IMR-90 (cell line): ENCODE results near the gene RBM39. TPM values are rescaled to one million over a fixed set of nuclear protein-coding genes. Genes with fewer than 3 reads are reported as not detected.

Experiments used
- ATAC-seq: fragments of 200-7000 bp; cut with Tn5 transposase; 2 replicates; pipeline ENCODE4 v1.9.1; 2020; ENCODE audit warnings: low read depth, mild to moderate bottlenecking, moderate library complexity
- BruUV-seq: library from RNA; stranded (reverse); fragments of 400-500 nt; replicated peaks from 2 replicates; lab custom pipeline; 2021; lab: Mats Ljungman, UMichigan
- CTCF ChIA-PET: fragments of 300-600 bp; formaldehyde crosslinking; extraction: SDS; loops from one replicate; lab custom pipeline; 2021; ENCODE audit warnings: antibody characterized with exemption; lab: Yijun Ruan, JAX
- POLR2A ChIA-PET: fragments of 300-600 bp; sonication (Branson Sonifier 250); formaldehyde crosslinking; loops from one replicate; lab custom pipeline; 2022; ENCODE audit warnings: antibody characterized with exemption; ENCODE audit not compliant: unreplicated experiment; lab: Charles Lee
- DNase-seq: peaks from one replicate; pipeline ENCODE4 v3.0.0; 2013
- H2AFZ ChIP-seq: replicated peaks from 2 replicates; pipeline ENCODE3; 2013; ENCODE audit warnings: low read length, mild to moderate bottlenecking; ENCODE audit not compliant: poor library complexity
- H2AK5ac ChIP-seq: 2 replicates; pipeline ENCODE4 v1.6.1; 2013; ENCODE audit warnings: low read depth, low read length, inconsistent platforms
- H2AK9ac ChIP-seq: replicated peaks from 2 replicates; pipeline ENCODE3; 2013; ENCODE audit warnings: mild to moderate bottlenecking, low read depth, low read length, moderate library complexity; ENCODE audit not compliant: poor library complexity
- H2BK120ac ChIP-seq: 2 replicates; pipeline ENCODE4 v1.6.1; 2013; ENCODE audit warnings: low read depth, low read length, inconsistent platforms
- H2BK15ac ChIP-seq: 3 replicates; pipeline ENCODE4 v1.6.1; 2013; ENCODE audit warnings: low read depth, low read length, inconsistent platforms
- H2BK20ac ChIP-seq: 2 replicates; pipeline ENCODE4 v1.6.1; 2013; ENCODE audit warnings: low read depth, mild to moderate bottlenecking, inconsistent platforms, low read length, moderate library complexity
- H2BK5ac ChIP-seq: 2 replicates; pipeline ENCODE4 v1.6.1; 2013; ENCODE audit warnings: mild to moderate bottlenecking, low read depth, low read length, inconsistent platforms; ENCODE audit not compliant: poor library complexity, severe bottlenecking
- H3K14ac ChIP-seq: replicated peaks from 2 replicates; pipeline ENCODE4 v1.6.1; 2013; ENCODE audit warnings: low read depth, low read length, inconsistent platforms
- H3K18ac ChIP-seq: 2 replicates; pipeline ENCODE4 v1.6.1; 2013; ENCODE audit warnings: low read depth, low read length, control low read depth
- H3K23ac ChIP-seq: 2 replicates; pipeline ENCODE4 v1.6.1; 2013; ENCODE audit warnings: low read depth, low read length, inconsistent platforms
- H3K27ac ChIP-seq: 2 replicates; pipeline ENCODE4 v1.5.1; 2013; ENCODE audit warnings: mild to moderate bottlenecking, control low read depth, low read length; ENCODE audit not compliant: insufficient read depth
- H3K27me3 ChIP-seq: 2 replicates; pipeline ENCODE4 v1.6.1; 2013; ENCODE audit warnings: low read length; ENCODE audit not compliant: control insufficient read depth, insufficient read depth
- H3K36me3 ChIP-seq: 2 replicates; pipeline ENCODE4 v1.6.1; 2013; ENCODE audit warnings: low read length, mixed read lengths; ENCODE audit not compliant: control insufficient read depth, insufficient read depth
- H3K4ac ChIP-seq: 2 replicates; pipeline ENCODE4 v1.6.1; 2013; ENCODE audit warnings: low read depth, low read length, inconsistent platforms
- H3K4me1 ChIP-seq: 2 replicates; pipeline ENCODE4 v1.6.1; 2013; ENCODE audit warnings: low read length, mixed read lengths; ENCODE audit not compliant: control insufficient read depth, insufficient read depth
- H3K4me2 ChIP-seq: 2 replicates; pipeline ENCODE4 v1.6.1; 2013; ENCODE audit warnings: low read depth, mild to moderate bottlenecking, control low read depth, low read length, moderate library complexity
- H3K4me3 ChIP-seq: 2 replicates; pipeline ENCODE4 v1.5.1; 2013; ENCODE audit warnings: low read depth, mild to moderate bottlenecking, control low read depth, low read length, moderate library complexity; ENCODE audit not compliant: insufficient read depth
- H3K56ac ChIP-seq: 2 replicates; pipeline ENCODE4 v1.6.1; 2013; ENCODE audit warnings: low read length, inconsistent platforms; ENCODE audit not compliant: insufficient read depth; ENCODE audit errors: extremely low read depth
- H3K79me1 ChIP-seq, 2 experiments: 2 replicates each; pipeline ENCODE4 v1.6.1; 2013; ENCODE audit warnings: low read length in 2 of 2, inconsistent platforms in 1 of 2, low read depth in 1 of 2
- H3K9ac ChIP-seq: 2 replicates; pipeline ENCODE4 v1.6.1; 2013; ENCODE audit warnings: low read depth, low read length, control low read depth
- H3K9me1 ChIP-seq: 2 replicates; pipeline ENCODE4 v1.6.1; 2013; ENCODE audit warnings: low read length, inconsistent platforms; ENCODE audit not compliant: insufficient read depth
- H3K9me3 ChIP-seq: 2 replicates; pipeline ENCODE4 v1.6.1; 2013; ENCODE audit warnings: low read length; ENCODE audit not compliant: control insufficient read depth, insufficient read depth
- H4K20me1 ChIP-seq: 2 replicates; pipeline ENCODE4 v1.6.1; 2013; ENCODE audit warnings: low read length, inconsistent platforms; ENCODE audit not compliant: insufficient read depth
- H4K5ac ChIP-seq: 2 replicates; pipeline ENCODE4 v1.6.1; 2013; ENCODE audit warnings: mild to moderate bottlenecking, low read depth, low read length, control low read depth
- H4K8ac ChIP-seq, 2 experiments: 2 replicates each; pipeline ENCODE4 v1.6.1; 2013; ENCODE audit warnings: low read depth in 2 of 2, low read length in 2 of 2, control low read depth in 1 of 2, inconsistent platforms in 1 of 2
- H4K91ac ChIP-seq: 2 replicates; pipeline ENCODE4 v1.6.1; 2013; ENCODE audit warnings: low read depth, low read length, inconsistent platforms; ENCODE audit not compliant: insufficient read depth
- BHLHE40 ChIP-seq: fragments of 150-350 bp; IDR thresholded peaks from 2 replicates; pipeline ENCODE4 v1.6.1; 2016; ENCODE audit warnings: mild to moderate bottlenecking, low read depth, low read length
- CEBPB ChIP-seq: IDR thresholded peaks from 2 replicates; pipeline ENCODE4 v1.6.1; 2012; ENCODE audit warnings: low read depth, low read length, improper control_type of control experiment
- CHD1 ChIP-seq: IDR thresholded peaks from 2 replicates; pipeline ENCODE4 v1.6.1; 2012; ENCODE audit warnings: low read depth, low read length, improper control_type of control experiment
- CTCF ChIP-seq: conservative IDR thresholded peaks from 2 replicates; pipeline ENCODE4 v1.5.1; 2012; ENCODE audit warnings: mild to moderate bottlenecking, low read depth, low read length, improper control_type of control experiment
- ELK1 ChIP-seq: fragments of 150-350 bp; IDR thresholded peaks from 2 replicates; pipeline ENCODE4 v1.6.1; 2016; ENCODE audit warnings: low read depth, mild to moderate bottlenecking, low read length, moderate library complexity, borderline replicate concordance
- FOS ChIP-seq: fragments of 150-350 bp; IDR thresholded peaks from 2 replicates; pipeline ENCODE4 v1.6.1; 2016; ENCODE audit warnings: low read depth, low read length
- MAFK ChIP-seq: IDR thresholded peaks from 2 replicates; pipeline ENCODE4 v1.6.1; 2012; ENCODE audit warnings: low read depth, low read length, improper control_type of control experiment
- MAZ ChIP-seq: IDR thresholded peaks from 2 replicates; pipeline ENCODE4 v1.6.1; 2012; ENCODE audit warnings: low read depth, mild to moderate bottlenecking, low read length, improper control_type of control experiment, moderate library complexity, borderline replicate concordance
- NFE2L2 ChIP-seq: fragments of 150-350 bp; IDR thresholded peaks from 2 replicates; pipeline ENCODE4 v1.6.1; 2016; ENCODE audit warnings: low read depth, mild to moderate bottlenecking, low read length
- POLR2A ChIP-seq: IDR thresholded peaks from 2 replicates; pipeline ENCODE4 v1.6.1; 2012; ENCODE audit warnings: mild to moderate bottlenecking, low read depth, low read length
- RAD21 ChIP-seq: IDR thresholded peaks from 2 replicates; pipeline ENCODE4 v1.6.1; 2012; ENCODE audit warnings: low read length, improper control_type of control experiment
- RCOR1 ChIP-seq: IDR thresholded peaks from 2 replicates; pipeline ENCODE4 v1.6.1; 2012; ENCODE audit warnings: mild to moderate bottlenecking, low read length, improper control_type of control experiment; ENCODE audit not compliant: insufficient replicate concordance
- RFX5 ChIP-seq: IDR thresholded peaks from 2 replicates; pipeline ENCODE4 v1.8.0; 2012; ENCODE audit warnings: low read depth, mild to moderate bottlenecking, low read length, moderate library complexity
- SMC3 ChIP-seq: fragments of 150-350 bp; IDR thresholded peaks from 2 replicates; pipeline ENCODE4 v1.6.1; 2016; ENCODE audit warnings: low read depth, mild to moderate bottlenecking, antibody characterized with exemption, low read length, moderate library complexity
- USF2 ChIP-seq: fragments of 150-350 bp; IDR thresholded peaks from 2 replicates; pipeline ENCODE4 v1.6.1; 2017; ENCODE audit warnings: mild to moderate bottlenecking, antibody characterized with exemption, low read length, low read depth
- WGBS, 2 experiments: methylation state at CpG; one replicate each; pipeline versions ENCODE4 v1.1.5 to v1.1.7; 2013; ENCODE audit warnings: missing lambda C conversion rate in 2 of 2; ENCODE audit not compliant: insufficient read length in 1 of 2; ENCODE audit errors: extremely low coverage in 2 of 2; 5-methylcytosine and 5-hydroxymethylcytosine counted together
- dilution Hi-C: fragments of 300-500 bp; cut with HindIII; formaldehyde crosslinking; loops from one replicate; pipeline ENCODE4 v1.14.3; 2018; ENCODE audit warnings: low sequenced_read_pairs; ENCODE audit not compliant: unreplicated experiment
- in situ Hi-C: fragments of 300-500 bp; cut with MboI; formaldehyde crosslinking; loops from 3 replicates; pipeline ENCODE4 v1.14.3; 2019; ENCODE audit warnings: low sequenced_read_pairs, inconsistent platforms, mixed read lengths
- intact Hi-C: fragments of 100-400 bp; cut with micrococcal nuclease; formaldehyde crosslinking; loops from 2 replicates; pipeline ENCODE4 v1.10.0; 2022
- polyA plus RNA-seq, 3 experiments: library from polyadenylated mRNA; depleted of rRNA; stranded (reverse); fragments of >200 nt; gene quantifications; 2 replicates each; pipeline ENCODE4 v1.2.3, GENCODE V29; 2012; ENCODE audit warnings: low replicate concordance in 1 of 3
- total RNA-seq: library from RNA; depleted of rRNA; stranded (reverse); fragments of >200 nt; gene quantifications from 2 replicates; pipeline ENCODE4 v1.2.3, GENCODE V29; 2012

Gene RBM39
- total and polyA plus RNA-seq, 2 of the 4 experiments (the other 2 are of a cell fraction) = 106 to 166 TPM

- no peak overlapping the region for H3K18ac ChIP-seq
- H3K36me3 ChIP-seq = peaks cover 71% of the 10 kb centered on the region
- dilution Hi-C loops (no loop called here), intact Hi-C loops (no loop called here), in situ Hi-C loops (no loop called here)
- H3K4ac ChIP-seq = no peak overlapping the region
- no peaks in the 10 kb centered on the region for H3K9me3 ChIP-seq
- DNase-seq = no peak
- no CpG with 5 or more reads among the region's 2 CpGs for WGBS, 2 experiments
- CTCF ChIA-PET = interaction anchor here (1.1 kb wide), 1 partner anchor 154 kb away, joined by 3 read pairs; no protein-coding TSS in a partner anchor
- POLR2A ChIA-PET = interaction anchor here (1.0 kb wide), 1 partner anchor 10 kb away, joined by 3 read pairs; no protein-coding TSS in a partner anchor
- peaks cover 3 to 33% of the 10 kb centered on the region in 2 experiments; a peak in 3 of 4 replicates for H3K79me1 ChIP-seq
- H2BK15ac ChIP-seq = no peak overlapping the region
- H3K27ac ChIP-seq = no peak overlapping the region
- no peak overlapping the region for H3K4me3 ChIP-seq
- no peak for ATAC-seq
- no peak overlapping the region for H4K8ac ChIP-seq
- H3K56ac ChIP-seq = no peak overlapping the region
- H3K14ac ChIP-seq = no peak overlapping the region
- TF ChIP-seq SMC3 (no peak), CTCF (no peak), FOS (no peak), BHLHE40 (no peak), USF2 (no peak), NFE2L2 (no peak), MAZ (no peak), RAD21 (no peak), ELK1 (no peak), RFX5 (no peak), CHD1 (no peak), MAFK (no peak), POLR2A (no peak), RCOR1 (no peak), CEBPB (no peak)
- no peak overlapping the region for H2BK5ac ChIP-seq
- H2AK9ac ChIP-seq = no peak overlapping the region
- H4K5ac ChIP-seq = no peak overlapping the region
- H3K4me2 ChIP-seq = no peak overlapping the region
- no peaks in the 10 kb centered on the region; the same call in 1 of the 2 replicates for H3K9me1 ChIP-seq
- H3K23ac ChIP-seq = no peak overlapping the region
- peaks cover 96% of the 10 kb centered on the region for H4K20me1 ChIP-seq
- no peak overlapping the region for H2AFZ ChIP-seq
- no peak overlapping the region for H2BK120ac ChIP-seq
- no TSS peak for BruUV-seq
- H3K27me3 ChIP-seq = no peaks in the 10 kb centered on the region
- H2AK5ac ChIP-seq = no peak overlapping the region
- H3K9ac ChIP-seq = no peak overlapping the region
- no peak overlapping the region for H4K91ac ChIP-seq
- H2BK20ac ChIP-seq = no peak overlapping the region
- H3K4me1 ChIP-seq = no peaks in the 10 kb centered on the region
These were observed 12.1 kb downstream of the RBM39 start for GRCh38 chr20:35729836-35730582.
